Embryonic facial prominence (tissue), 1 donor: Measurements from ENCODE around the gene LARGE1.

ENCODE experiments used
- DNase-seq: peaks from one replicate; pipeline ENCODE4 v3.0.0-alpha.2; 2016; ENCODE audit errors: extremely low spot score

Gene LARGE1

GRCh38 chr22:33321466-33321865 lies 598.8 kb downstream of the LARGE1 start:
- no peak for DNase-seq

GRCh38 chr22:33315954-33316353 lies 604.3 kb downstream of the LARGE1 start:
- DNase-seq, result no peak

- no peak for DNase-seq
These were observed 605.2 kb downstream of the LARGE1 start for GRCh38 chr22:33315117-33315516.

- no peak for DNase-seq
These were observed 606.0 kb downstream of the LARGE1 start for GRCh38 chr22:33314316-33314715.

- DNase-seq, result no peak
These were observed 617.2 kb downstream of the LARGE1 start for GRCh38 chr22:33303099-33303498.

- DNase-seq, result no peak
These were observed 617.7 kb downstream of the LARGE1 start for GRCh38 chr22:33302549-33302948.

- no peak for DNase-seq
These were observed 618.2 kb downstream of the LARGE1 start for GRCh38 chr22:33302049-33302545.

- no peak for DNase-seq
These were observed 620.1 kb downstream of the LARGE1 start for GRCh38 chr22:33300165-33300564.

GRCh38 chr22:33299245-33299956 lies 620.9 kb downstream of the LARGE1 start:
- no peak for DNase-seq

- no peak for DNase-seq
These were observed 623.3 kb downstream of the LARGE1 start for GRCh38 chr22:33296941-33297340.

GRCh38 chr22:33288078-33288477 lies 632.2 kb downstream of the LARGE1 start:
- no peak for DNase-seq

- no peak for DNase-seq
These were observed 645.2 kb downstream of the LARGE1 start for GRCh38 chr22:33275073-33275443.

GRCh38 chr22:33274214-33275072 lies 645.8 kb downstream of the LARGE1 start:
- no peak for DNase-seq

GRCh38 chr22:33272871-33273270 lies 647.4 kb downstream of the LARGE1 start:
- DNase-seq, result no peak

GRCh38 chr22:33272180-33272579 lies 648.1 kb downstream of the LARGE1 start:
- DNase-seq, result no peak

GRCh38 chr22:33271390-33272161 lies 648.7 kb downstream of the LARGE1 start:
- DNase-seq, result no peak

GRCh38 chr22:33270596-33270995 lies 649.7 kb downstream of the LARGE1 start:
- DNase-seq, result no peak

- no peak for DNase-seq
These were observed 658.6 kb downstream of the LARGE1 start for GRCh38 chr22:33261699-33262098.

- DNase-seq, result no peak
These were observed 659.8 kb downstream of the LARGE1 start for GRCh38 chr22:33260498-33260897.

- DNase-seq, result no peak
These were observed 664.5 kb downstream of the LARGE1 start for GRCh38 chr22:33255791-33256190.

- DNase-seq, result no peak
These were observed 671.3 kb downstream of the LARGE1 start for GRCh38 chr22:33248948-33249347.

- DNase-seq, result no peak
These were observed 672.5 kb downstream of the LARGE1 start for GRCh38 chr22:33247758-33248157.
